ENCODE measurements around the gene HIRIP3.
A peak's percentile ranks its signal among the peaks of the same experiment; 100 is the strongest.

HIRIP3 gene

DNA sequence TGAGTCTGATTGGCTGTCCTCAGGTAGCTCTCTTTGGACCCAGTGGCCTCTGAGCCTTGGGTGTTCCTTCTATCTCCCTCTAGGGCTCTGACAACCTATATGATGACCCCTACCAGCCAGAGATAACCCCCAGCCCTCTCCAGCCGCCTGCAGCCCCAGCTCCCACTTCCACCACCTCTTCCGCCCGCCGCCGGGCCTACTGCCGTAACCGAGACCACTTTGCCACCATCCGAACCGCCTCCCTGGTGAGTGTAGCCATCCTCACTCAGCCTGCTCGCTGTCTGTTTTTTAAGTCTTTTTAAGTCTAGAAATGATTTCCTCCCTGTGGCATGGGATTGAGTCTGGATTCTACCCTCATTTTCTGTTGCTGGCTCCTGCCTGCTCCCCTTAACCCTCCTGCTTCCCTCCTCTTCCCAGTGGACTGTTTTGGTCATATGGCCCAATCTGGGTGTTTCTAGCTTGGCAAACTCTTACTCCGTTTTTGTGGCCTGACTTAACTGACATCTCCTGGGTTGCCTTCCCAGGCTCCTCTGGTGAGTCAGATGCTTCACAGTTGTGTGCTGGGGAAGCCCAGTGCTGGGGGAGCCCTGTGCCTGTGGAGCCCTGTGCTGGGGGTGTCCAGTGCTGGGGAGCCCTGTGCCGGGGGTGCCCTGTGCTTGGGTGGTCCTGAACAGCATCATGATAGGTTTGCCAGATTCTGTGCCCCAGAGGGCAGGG lies 11.8 kb downstream of the HIRIP3 start:
- DNase-seq (ENCODE audit: low read depth): no peak

DNA sequence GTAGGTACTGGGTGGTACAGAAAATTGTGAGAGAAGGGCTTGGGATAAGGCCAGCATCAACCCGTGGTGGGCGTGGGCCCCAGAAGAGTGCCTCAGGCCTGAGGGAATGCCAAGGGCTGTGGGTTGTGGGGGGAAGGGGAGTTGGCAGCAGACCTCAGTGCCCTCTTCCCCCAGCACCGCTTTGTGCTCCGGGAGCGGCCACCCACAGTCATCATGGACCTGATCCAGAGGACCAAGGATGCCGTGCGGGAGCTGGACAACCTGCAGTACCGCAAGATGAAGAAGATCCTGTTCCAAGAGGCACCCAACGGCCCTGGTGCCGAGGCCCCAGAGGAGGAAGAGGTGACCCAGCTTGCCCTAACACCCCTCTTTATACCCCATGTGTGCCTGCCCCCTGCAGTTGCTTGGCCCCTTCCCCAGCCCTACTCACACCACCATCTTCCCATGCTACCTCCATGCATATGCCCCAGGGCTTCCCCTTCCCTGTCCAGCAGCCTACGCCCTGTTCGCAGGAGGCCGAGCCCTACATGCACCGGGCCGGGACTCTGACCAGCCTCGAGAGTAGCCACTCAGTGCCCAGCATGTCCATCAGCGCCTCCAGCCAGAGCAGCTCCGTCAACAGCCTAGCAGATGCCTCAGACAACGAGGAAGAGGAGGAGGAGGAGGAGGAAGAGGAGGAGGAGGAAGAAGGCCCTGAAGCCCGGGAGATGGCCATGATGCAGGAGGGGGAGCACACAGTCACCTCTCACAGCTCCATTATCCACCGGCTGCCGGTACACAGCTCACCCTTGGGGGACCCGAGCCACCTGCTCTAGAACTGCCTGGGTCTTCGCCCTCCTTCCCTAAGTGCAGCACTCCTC lies 12.6 kb downstream of the HIRIP3 start:
- DNase-seq (ENCODE audit: low read depth): no peak

DNA sequence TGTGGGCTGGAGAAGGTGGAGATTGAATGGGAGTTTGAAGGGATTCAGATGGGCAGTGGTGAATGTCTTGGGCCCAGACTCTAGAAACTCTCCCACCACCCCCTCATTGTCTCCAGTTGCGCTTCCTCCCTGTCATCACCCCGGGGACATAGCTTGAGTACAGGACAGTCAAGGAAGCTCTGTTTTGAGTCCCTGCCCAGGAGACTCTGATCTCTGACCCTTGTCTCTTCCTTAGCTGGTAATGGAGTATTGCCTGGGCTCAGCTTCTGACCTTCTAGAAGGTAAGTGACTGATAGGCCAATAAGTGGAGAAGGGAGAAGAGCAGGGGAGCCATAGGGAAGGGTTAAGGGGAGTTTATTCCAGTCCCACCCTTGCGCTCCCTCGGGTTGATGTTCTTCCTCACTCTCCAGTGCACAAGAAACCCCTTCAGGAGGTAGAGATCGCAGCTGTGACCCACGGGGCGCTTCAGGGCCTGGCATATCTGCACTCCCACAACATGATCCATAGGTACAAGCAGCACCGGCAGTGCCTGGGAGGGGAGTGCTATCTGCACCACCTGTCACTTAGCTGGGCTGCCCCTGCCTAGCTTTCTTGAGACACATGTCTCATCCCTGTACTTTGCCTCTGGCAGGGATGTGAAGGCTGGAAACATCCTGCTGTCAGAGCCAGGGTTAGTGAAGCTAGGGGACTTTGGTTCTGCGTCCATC lies 16.7 kb downstream of the HIRIP3 start:
- no peak for DNase-seq (ENCODE audit: low read depth)

DNA sequence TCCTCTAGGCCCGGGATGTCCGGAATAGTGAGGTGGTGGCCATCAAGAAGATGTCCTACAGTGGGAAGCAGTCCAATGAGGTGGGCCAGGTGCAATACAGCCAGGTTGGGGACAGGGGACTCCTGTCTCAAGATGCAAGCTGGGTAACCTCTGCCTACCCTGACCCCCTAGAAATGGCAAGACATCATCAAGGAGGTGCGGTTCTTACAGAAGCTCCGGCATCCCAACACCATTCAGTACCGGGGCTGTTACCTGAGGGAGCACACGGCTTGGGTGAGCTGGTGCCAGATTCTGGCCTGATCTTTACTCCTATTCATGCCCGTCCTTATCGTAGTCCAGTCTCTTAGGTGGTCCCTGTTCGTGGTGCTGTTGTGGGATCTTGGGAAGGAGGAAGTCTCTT lies 17.3 kb downstream of the HIRIP3 start:
- DNase-seq (ENCODE audit: low read depth): no peak

DNA sequence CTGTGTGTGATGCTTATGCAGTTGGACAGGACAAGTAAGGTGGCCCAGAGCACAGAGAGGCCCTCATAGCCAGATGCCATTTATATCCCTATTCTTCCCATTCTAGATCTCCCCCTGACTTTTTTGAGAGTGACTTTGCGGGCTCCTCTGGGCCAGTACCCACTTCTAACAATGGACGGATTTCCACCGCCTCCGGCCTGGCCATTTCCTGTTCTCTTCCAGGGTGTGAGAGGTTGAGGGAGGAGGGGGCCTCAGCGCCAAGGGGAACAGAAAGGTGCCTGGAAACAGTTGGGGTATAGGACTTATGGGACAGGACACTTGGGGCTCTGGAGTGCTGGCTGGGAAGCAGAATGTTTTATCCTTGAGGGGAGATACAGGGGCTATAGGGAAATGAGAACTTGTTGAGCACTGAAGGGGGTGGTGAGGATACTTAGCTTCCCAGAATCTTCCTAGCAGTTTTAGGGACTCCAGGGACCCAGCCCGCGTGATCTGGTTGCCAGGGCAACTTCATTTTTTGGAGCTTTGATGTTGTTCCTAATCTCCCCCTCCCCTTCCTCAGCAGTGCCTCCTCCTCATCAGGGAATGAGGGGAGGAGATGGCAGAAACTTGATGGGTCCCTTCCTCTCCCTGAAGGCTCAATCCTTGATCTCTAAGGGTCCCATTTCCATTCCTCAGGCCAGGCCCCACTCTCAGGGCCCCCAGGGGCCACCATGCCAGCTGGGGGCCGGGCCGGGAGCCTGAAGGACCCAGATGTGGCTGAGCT lies 18.2 kb downstream of the HIRIP3 start:
- DNase-seq (ENCODE audit: low read depth): no peak

DNA sequence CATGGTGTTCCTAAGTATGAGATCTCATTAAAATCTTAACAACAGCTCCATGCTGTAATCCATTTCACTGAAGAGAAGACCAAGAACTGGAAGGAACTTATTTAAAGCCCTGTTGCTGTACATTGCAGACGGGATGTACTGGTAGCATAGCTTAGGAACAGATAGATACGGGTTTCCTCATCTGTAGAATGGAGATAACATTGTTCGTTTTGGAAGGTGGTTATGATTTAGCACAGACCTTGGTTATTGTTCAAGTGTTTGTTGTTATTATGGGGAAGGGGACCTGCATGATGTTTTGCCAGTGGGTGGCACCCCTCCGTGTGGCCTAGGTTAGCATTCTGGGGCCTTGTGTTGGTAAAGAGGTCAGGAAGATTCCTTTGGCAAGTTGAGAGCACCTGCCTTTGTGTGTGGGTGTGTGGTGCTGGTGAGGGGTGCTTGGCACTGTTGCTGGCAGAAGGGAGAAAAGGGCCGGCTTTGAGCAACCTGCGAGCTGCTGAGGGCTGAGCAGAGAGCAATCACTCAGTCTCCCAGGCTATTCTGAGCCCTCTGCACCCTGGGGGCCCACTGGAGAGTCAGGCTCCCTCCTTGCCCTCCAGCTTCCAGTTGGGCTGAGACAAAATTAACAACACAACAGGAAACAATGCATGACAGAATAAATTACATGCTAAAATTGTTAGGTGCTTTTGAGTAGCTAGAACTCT lies 19.5 kb downstream of the HIRIP3 start:
- DNase-seq (ENCODE audit: low read depth): no peak

DNA sequence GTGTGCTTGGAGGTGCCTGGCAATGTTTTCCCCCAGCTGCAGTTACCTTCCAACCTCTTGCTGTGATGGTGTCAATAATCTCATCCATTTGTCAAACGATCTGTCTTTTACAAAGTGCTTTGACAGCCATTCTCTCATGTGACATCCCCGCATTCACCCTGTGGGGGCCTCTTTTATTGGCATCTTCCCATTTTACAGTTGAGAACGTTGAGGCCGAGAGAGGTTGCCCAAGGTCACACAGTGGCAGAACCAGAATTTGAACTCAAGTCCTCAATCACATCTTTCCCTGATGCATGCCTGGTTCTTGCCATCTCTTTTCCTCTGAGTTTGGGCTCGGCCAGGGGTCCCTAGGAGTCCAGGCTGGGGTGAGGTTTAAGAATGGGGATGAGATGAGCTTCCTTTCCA lies 20.3 kb downstream of the HIRIP3 start:
- no peak for DNase-seq (ENCODE audit: low read depth)

DNA sequence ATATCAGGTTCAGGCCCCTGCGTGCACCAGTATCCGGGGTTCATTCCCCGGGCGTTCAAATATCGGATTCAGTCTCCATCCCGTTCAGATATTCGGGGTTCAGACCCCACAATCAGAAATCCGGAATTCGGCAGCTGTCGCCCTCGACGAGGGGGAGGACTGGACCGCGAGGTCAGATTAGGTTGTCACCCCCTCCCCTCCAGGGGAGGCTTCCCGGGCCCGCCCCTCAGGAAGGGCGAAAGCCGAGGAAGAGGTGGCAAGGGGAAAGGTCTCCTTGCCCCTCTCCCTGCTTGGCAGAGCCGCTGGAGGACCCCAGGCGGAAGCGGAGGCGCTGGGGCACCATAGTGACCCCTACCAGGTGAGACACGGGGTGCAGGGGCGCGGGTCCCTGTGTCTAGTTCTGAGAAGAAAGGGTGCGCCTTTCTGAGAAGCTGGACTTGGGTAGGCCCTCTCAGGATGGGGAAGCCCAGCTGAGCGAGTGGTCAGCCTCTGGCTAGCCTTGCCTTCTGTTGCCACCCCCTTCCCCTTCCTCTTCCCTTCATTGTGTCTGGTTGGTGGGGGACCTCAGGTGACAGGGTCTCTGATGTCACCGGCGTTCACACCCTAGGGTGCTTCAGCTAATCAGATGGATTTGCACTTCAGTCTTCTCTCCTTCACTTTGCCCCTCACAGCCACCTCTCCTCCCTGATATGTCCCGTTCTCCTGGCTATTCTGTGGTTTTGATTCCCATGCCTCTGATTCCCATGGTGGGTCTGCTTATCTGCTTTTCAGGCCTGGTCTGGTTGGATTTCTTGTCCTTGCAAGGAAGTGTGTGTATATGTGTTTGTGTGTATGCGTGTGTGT lies 20.9 kb downstream of the HIRIP3 start:
- DNase-seq (ENCODE audit: low read depth): no peak

DNA sequence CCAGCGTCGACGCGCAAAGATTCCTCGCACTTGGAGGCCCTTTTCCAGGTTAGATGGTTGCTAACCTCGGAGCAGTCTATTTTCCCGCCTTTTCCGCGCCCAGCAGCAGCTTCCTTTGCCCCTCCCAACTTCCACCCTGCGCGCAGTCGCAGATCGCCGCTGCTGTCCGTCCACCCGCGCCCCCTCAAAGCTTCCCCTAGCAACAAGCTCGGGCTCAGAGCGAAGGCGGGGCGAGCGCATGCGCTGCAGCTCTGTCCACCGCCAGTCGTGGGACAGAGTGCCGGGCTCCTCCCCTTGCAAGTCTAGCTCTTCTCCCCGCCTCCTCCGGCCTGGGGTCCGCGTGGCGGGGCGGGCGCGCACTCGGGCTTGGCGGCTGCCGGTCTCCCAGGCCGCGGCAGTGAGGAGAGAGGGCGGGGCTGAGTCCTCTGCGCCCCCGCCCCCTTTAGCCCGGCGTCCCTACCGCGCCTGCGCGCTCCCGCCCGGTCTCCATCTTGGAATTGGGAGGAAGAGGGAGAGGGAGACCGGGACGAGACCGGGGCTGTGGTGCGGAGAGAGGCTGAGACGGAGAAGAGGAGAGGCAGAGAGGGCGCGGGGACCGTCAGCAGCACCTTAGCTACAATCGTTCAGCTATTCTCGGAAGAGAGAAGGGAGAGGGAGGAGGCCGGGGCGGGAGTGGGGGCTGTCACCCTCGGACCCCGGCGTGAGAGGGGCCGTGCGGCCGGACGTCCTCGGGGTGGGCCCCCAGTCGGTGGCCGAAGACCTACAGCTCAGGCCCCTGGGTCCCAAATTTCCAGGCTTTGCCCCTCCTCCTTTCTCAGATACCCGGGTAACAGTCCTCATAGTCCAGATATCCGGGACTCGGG lies 21.8 kb downstream of the HIRIP3 start, which contains the start of gene TAOK2:
Gene TAOK2 (plus strand): TSS at position 485 of the 863 bp plus-strand sequence. CDS start 3,905 bp downstream, outside the sequence.
- peak; percentile 87 for DNase-seq (ENCODE audit: low read depth)

DNA sequence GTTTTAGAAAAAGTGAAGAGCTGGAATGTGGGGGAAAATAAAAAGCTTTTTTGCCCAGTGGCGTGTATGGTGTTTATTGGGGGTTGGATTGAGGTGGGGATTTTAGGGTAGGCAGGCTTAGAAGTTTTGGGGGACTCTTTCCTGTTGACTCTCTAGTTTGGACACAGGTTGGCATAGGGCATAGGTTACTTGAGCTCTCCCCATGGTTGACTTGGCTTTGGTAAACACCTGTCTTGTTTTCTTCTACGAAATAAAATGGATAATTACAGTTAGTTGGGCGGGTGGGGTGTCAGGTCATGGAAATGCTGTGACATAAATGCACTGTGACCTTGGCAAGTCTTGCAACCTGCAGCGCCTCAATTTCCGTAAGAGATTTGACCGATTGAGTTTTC lies 22.4 kb downstream of the HIRIP3 start:
- no peak for DNase-seq (ENCODE audit: low read depth)

DNA sequence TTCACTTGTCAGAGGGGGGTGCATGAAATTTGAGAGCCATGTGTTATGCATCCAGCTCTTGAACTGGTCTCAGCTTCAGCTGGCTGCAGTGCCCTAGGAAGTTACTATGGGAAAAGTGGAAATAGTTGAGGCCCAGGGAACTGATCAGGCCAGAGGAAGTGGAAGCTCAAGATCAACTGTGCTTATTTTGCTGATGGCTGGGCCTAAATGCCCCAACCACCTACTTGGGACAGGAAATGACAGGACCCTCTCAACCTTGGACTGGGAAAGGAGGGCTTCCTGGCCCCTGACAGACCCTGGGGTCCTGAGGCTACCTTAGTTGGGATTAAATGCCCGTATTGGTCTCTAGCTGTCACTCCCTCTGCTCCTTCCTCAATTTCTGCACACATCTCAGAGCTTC lies 22.9 kb downstream of the HIRIP3 start:
- DNase-seq (ENCODE audit: low read depth): no peak

DNA sequence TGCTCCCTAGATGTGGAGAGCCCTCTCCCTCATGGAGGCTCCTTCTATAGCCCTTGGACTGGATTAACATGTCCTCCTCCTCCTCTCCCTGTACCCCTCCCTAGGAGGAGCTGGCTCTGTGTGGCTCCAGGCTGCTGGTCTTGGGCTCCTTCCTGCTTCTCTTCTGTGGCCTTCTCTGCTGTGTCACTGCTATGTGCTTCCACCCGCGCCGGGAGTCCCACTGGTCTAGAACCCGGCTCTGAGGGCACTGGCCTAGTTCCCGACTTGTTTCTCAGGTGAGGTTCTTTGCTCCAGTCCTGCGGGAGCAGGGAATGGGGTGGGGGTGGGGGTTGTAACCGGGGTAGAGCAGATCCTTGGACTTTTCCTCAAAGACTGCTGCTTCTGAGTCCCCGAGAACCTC lies 24.1 kb downstream of the HIRIP3 start:
- no peak for DNase-seq (ENCODE audit: low read depth)

DNA sequence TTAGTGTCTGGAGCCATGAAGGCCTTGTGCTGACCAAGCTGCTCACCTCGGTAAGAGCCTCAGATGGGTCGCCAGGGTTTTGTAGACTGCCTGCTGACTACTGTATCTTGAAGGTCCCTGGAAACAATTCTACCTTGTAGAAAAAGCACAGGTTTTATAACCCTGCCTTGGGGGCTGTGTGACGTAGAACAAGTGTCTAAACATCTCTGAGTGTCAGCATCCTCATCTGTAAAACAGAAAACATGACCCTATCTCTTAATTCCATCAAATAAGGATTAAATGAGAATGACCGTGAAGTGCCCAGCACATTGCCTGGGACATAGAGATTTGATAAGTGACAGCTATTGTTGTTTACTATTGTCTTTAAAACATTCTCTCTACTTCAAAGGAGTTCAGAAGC lies 27.2 kb downstream of the HIRIP3 start:
- no peak for DNase-seq (ENCODE audit: low read depth)

DNA sequence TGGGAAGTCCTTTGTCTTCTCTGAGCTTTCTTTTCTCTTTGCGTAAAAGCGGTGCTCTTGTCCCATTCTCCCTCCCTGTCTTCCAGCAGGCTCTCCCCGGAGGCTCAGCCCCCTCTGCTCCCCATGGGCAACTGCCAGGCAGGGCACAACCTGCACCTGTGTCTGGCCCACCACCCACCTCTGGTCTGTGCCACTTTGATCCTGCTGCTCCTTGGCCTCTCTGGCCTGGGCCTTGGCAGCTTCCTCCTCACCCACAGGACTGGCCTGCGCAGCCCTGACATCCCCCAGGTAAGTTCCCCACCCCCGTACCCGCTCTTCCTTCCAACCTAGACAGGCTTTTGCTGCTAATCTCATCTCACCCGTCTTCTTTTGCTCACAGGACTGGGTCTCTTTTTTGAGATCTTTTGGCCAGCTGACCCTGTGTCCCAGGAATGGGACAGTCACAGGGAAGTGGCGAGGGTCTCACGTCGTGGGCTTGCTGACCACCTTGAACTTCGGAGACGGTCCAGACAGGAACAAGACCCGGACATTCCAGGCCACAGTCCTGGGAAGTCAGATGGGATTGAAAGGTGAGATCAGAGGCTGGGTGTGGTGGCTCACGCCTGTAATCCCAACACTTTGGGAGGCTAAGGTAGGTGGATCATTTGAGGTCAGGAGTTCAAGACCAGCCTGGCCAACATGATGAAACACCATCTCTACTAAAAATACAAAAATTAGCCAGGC lies 32.2 kb downstream of the HIRIP3 start:
- no peak for DNase-seq (ENCODE audit: low read depth)

DNA sequence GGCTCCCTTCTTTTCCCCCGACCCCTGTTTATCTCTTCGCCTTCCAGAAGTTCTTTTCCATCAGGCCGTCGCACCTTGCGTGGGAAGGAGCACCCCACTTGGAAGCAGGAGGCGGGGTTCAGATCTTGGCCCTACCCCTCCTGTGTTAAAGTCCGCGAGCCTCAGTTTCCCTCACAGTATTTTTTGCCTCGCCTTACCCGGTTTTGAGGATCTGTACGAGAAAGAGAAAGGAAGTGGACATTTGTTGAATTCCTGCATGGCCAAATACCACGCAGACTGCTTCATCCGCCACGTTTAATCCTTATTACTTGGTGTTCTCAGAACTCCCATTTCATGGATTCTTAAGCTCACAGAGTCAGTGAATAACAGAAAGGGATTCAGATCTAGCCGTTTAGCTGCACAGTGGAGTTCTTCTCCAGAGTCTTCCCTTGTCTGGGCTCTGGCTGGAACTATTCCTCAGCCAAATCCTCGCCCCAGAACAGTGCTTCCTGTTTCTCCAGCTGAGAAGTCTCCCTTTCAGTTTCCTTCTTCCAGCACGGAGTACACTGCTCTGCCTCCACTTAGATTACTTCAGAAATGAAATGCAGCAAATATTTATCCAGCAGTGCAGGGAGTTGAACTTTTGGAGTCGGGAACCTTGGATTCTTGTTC lies 32.9 kb downstream of the HIRIP3 start:
- DNase-seq (ENCODE audit: low read depth): no peak

DNA sequence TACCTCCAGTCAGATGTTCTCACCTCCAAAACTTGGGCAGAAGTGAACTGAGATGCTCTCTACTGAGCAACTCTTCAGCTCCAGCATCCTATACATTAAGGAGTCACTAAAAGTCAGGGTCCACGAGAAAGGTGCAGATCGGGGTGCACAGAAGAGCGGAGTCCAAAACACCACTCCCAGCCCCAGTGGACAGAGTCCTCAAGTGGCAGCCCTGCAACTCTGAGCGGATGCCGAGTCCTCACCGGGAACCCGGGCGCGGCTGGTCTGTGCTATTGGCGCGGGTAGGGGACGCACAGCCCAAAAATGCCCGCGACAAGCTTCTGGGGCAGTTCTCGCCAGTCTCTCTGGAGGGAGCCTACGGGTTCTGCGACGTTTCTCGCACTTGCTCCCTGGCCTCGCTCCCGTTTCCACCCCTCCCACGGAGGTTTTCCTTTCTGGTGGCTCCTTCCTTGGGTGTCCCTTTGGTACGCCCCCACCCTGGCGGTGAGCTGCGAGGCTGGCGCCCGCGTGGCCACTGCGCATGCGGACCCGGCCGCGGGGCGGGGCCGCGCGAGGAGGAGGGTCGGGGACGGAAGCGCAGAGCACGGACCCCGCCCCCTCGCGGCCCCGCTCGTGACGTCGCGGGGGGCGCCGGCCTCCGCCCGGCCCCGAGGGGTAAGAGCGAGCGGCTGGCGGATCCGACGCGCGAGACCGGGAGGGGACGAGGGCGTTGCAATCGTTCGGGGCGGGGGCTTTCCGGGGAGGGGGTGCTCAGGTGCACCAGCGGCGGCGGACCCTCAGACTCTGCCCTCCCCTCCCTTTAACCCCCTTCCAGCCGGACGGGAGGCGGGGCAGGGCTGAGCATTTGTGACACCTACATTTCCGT lies 33.7 kb downstream of the HIRIP3 start, which contains the start of gene TMEM219:
Gene TMEM219 (plus strand): TSS at position 601 of the 865 bp plus-strand sequence. CDS start 1,065 bp downstream, outside the sequence.
- peak; percentile 73 for DNase-seq (ENCODE audit: low read depth)

DNA sequence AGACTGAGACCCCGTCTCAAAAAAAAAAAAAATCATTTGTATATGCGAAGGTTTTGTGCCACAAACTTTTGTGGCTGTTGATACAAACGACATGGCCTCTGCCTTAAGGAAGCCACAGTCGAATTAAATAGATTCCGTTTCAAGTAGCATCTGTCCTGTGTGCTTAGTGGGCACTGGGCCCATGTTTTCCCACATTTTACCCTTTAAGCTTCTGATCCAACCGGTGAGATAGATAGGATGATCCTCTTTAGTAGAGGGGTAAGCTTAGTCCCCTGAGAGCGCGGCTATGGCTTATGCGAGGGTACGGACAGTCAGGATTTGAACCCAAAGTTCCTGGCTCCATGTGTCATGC lies 34.3 kb downstream of the HIRIP3 start:
- no peak for DNase-seq (ENCODE audit: low read depth)

Measured in HS-27A (cell line).